Measurements from ENCODE around the gene GORAB. TPM values are rescaled to one million over a fixed set of nuclear protein-coding genes. Genes with fewer than 3 reads are reported as not detected.

Gene GORAB
- total and polyA plus RNA-seq, 2 donors from 2014 or later, result 5.8 to 13.6 TPM

DNA sequence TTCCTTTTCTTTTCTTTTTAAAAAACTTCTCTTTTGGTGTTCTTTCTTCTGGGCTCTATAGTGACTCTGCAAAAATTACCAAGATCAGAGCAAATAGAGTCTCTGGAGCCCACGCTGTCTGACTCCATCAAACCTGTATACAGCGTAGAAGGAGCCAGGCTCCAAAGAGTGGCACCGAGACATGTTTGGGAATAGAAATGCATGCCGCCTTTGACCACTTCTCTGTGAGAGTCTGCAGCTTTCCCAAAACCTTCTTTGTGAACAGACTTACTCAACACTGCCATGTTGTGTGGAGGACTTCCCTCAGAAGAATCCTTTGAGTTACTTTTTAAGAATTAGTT, 55.3 kb downstream of the GORAB start:
- no peak overlapping the region for H3K27ac ChIP-seq (ENCODE audit: low read depth in 2 of 2, low read length in 2 of 2)
- H3K4me3 ChIP-seq (ENCODE audit: low read length in 3 of 3), result no peak overlapping the region
- H3K27me3 ChIP-seq (ENCODE audit: control insufficient read depth, insufficient read depth, low read length), result no peaks in the 10 kb centered on the region
- TF ChIP-seq, protein P1, sequence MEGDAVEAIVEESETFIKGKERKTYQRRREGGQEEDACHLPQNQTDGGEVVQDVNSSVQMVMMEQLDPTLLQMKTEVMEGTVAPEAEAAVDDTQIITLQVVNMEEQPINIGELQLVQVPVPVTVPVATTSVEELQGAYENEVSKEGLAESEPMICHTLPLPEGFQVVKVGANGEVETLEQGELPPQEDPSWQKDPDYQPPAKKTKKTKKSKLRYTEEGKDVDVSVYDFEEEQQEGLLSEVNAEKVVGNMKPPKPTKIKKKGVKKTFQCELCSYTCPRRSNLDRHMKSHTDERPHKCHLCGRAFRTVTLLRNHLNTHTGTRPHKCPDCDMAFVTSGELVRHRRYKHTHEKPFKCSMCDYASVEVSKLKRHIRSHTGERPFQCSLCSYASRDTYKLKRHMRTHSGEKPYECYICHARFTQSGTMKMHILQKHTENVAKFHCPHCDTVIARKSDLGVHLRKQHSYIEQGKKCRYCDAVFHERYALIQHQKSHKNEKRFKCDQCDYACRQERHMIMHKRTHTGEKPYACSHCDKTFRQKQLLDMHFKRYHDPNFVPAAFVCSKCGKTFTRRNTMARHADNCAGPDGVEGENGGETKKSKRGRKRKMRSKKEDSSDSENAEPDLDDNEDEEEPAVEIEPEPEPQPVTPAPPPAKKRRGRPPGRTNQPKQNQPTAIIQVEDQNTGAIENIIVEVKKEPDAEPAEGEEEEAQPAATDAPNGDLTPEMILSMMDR (IDR thresholded peaks at IDR 0.05; ENCODE audit: borderline replicate concordance, extremely low read depth, insufficient read depth), result no peak
- no peaks in the 10 kb centered on the region for H3K9me3 ChIP-seq (ENCODE audit: control insufficient read depth in 2 of 3, insufficient read depth in 1 of 3, low read length in 3 of 3)
- no peaks in the 10 kb centered on the region for H3K4me1 ChIP-seq (ENCODE audit: control insufficient read depth in 2 of 3, insufficient read depth in 2 of 3, low read depth in 1 of 3, low read length in 3 of 3)
- H3K36me3 ChIP-seq (ENCODE audit: control insufficient read depth in 2 of 3, insufficient read depth in 3 of 3, low read length in 3 of 3), result no peaks in the 10 kb centered on the region
- intact Hi-C loops (cut with DNase I), result no loop called here
- DNase-seq (no peak), FAIRE-seq (no peak)
- H3K9ac ChIP-seq (ENCODE audit: low read length in 3 of 3), result no peak overlapping the region

DNA sequence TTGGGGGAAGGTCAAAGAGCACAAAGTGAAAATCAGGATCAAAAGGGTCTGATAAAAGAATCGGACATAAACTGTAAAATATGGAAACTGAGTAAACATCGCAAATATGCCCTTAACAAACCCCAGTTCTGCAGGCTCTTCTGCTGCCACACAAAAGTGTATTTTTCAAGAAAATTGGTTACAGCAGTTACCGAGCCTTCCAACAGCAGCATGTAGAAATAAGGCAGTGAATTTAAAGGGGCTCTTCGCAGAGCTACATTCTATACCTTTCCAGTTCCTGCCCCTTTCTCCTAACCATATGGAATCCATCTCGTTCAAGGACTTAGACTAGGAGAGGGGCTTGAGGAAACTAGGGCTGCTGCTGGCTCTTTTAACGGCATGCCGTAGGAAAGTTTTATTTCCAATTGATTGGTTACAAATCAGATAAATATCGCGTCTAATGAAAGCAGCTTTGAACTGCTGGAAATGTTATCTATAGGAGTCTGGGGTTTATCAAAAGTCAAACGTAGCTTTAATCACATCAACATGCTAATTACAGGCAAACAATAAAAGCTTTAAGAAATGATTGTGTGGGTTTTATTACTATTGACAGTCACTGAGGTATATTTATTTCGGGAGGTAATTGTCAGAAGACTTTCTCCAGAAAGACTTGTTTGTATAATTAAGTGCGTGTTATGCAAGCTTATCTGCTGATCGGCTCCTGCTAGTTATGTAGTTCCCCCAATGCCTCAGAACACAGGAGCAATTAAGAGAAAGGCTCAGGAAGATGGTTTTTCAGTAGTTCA, 59.1 kb downstream of the GORAB start:
- H3K36me3 ChIP-seq (ENCODE audit: control insufficient read depth in 2 of 3, insufficient read depth in 3 of 3, low read length in 3 of 3), result no peaks in the 10 kb centered on the region
- DNase-seq (peak in 2 of 5 donors; percentile 22 to 42), FAIRE-seq (no peak)
- intact Hi-C loops (cut with DNase I), result no loop called here
- H3K27ac ChIP-seq (ENCODE audit: low read depth in 2 of 2, low read length in 2 of 2), result no peak overlapping the region
- H3K9ac ChIP-seq (ENCODE audit: low read length in 3 of 3), result no peak overlapping the region
- H3K27me3 ChIP-seq (ENCODE audit: control insufficient read depth, insufficient read depth, low read length), result no peaks in the 10 kb centered on the region
- peaks cover 0 to 2% (median 0%) of the 10 kb centered on the region in 3 donors for H3K4me1 ChIP-seq (ENCODE audit: control insufficient read depth in 2 of 3, insufficient read depth in 2 of 3, low read depth in 1 of 3, low read length in 3 of 3)
- H3K9me3 ChIP-seq (ENCODE audit: control insufficient read depth in 2 of 3, insufficient read depth in 1 of 3, low read length in 3 of 3), result no peaks in the 10 kb centered on the region
- TF ChIP-seq, protein P1 (IDR thresholded peaks at IDR 0.05; ENCODE audit: borderline replicate concordance, extremely low read depth, insufficient read depth), result no peak
- H3K4me3 ChIP-seq (ENCODE audit: low read length in 3 of 3), result no peak overlapping the region

DNA sequence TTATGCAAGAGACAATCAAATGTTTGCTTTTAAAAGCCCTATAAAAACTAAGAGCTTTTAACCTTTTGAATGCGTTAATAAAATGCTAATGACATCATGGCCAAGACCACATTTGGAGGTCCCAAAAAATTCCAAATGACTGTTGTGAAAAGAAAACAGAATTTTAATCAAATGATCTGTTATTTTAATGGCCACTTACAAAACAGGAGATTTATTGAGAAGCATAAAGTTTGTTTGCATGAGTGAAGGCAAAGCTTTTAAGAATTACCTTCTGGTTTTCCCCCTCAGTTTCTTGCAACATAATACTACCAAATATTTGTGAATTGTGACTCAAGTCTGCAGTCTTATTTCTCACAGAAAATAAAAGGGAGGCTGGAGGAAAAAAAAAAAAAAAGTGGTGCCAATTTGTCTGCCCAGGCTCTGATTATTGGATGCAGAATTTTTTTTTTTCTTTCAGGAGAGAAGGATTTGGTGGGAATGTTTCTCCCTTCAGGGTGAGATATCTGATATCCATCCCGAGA, 60.7 kb downstream of the GORAB start:
- Histone ChIP-seq H3K9ac (ENCODE audit: low read length in 3 of 3) (no peak overlapping the region), H3K27me3 (ENCODE audit: control insufficient read depth, insufficient read depth, low read length) (no peaks in the 10 kb centered on the region), H3K4me3 (ENCODE audit: low read length in 3 of 3) (no peak overlapping the region), H3K36me3 (ENCODE audit: control insufficient read depth in 2 of 3, insufficient read depth in 3 of 3, low read length in 3 of 3) (no peaks in the 10 kb centered on the region), H3K27ac (ENCODE audit: low read depth in 2 of 2, low read length in 2 of 2) (no peak overlapping the region), H3K9me3 (ENCODE audit: control insufficient read depth in 2 of 3, insufficient read depth in 1 of 3, low read length in 3 of 3) (peaks cover 0 to 6% (median 0%) of the 10 kb centered on the region in 3 donors), H3K4me1 (ENCODE audit: control insufficient read depth in 2 of 3, insufficient read depth in 2 of 3, low read depth in 1 of 3, low read length in 3 of 3) (peaks cover 0 to 2% (median 0%) of the 10 kb centered on the region in 3 donors)
- intact Hi-C loops (cut with DNase I), result no loop called here
- TF ChIP-seq, protein P1 (IDR thresholded peaks at IDR 0.05; ENCODE audit: borderline replicate concordance, extremely low read depth, insufficient read depth), result no peak
- DNase-seq (no peak), FAIRE-seq (no peak)

Measured in kidney (tissue), 14 donors.